MM.1S (cell line): ENCODE measurements around the gene MND1.

Experiments used
- CTCF ChIP-seq: fragments of 300-600 bp; sonication (generic); IDR thresholded peaks from 2 replicates; pipeline ENCODE4 v1.5.1; 2016; ENCODE audit warnings: antibody characterized with exemption, low read length, mixed read lengths
- EZH2 ChIP-seq: fragments of 300-600 bp; sonication (generic); optimal IDR thresholded peaks from 2 replicates; pipeline ENCODE3; 2017; ENCODE audit warnings: low read depth, mild to moderate bottlenecking, antibody characterized with exemption, low read length, mixed read lengths

- TF ChIP-seq CTCF (no peak), EZH2 (no peak)
Measured at GRCh38 chr4:153310793-153311192, 33.7 kb upstream of the MND1 start.
